CD4-positive, alpha-beta T cell treated with Interleukin-4 for 4 hours (primary cell): ENCODE measurements around the gene HGS.
A peak's percentile ranks its signal among the peaks of the same experiment; 100 is the strongest.

Experiments
- DNase-seq: peaks from one replicate; pipeline ENCODE4 v3.0.0-alpha.2; 2020

Gene HGS

DNA sequence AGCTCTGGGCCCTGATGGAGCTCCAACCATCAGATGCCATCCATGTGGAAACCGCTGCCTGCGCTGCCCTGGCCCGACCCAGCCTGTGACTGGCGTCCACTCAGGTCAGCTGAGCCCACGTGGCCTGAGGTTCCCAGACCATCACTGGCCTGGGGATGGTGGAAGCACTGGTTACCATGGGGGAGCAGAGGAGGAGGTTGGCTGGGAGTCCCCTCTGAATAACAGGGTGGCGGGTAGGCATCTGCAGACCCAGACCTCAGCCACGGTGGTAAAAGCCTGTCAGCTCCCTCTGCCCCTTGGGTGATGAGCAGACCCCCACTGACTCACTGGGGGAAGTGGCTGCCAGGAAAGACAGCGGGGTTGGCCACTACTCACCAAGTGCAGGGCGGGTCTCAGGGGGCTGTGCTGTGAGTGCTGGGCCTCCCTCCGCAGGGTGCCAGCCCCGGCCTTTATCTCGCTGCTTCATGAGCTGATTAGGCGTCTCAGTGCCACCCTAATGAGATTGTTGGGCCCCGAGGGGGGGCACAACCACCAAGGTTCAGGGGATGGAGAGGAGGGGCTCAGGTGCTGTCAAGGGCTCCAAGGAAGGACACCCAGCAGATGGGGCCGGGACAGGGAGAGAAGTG is 27.6 kb upstream of the HGS start, which contains the start of gene PDE6G:
TSS of gene PDE6G (minus strand) at position 425 of the 626 bp plus-strand sequence. CDS start 3,237 bp downstream, outside the sequence.
- no peak for DNase-seq

DNA sequence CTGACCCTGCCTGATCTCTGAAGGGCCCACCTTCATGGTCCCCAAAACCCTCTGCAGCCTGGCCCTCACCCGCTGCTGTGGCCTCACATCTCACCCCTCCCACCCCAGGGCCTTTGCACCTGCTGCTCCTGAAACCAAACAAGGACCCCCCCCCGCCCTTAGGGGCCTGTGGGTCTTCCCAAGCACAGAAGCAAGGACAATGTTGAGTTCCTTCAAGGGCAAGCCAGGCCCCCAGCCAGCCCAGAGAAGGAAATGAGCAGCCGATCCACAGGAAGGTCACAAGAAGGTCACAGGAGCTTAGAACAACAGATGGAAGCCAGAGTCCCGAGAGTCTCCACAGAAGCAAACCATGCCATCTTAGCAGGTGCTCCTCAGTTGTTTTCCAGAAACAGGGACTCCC is 27.0 kb upstream of the HGS start:
- no peak for DNase-seq

- DNase-seq, result no peak
Observed at GRCh38 chr17:81659038-81659437, 24.8 kb upstream of the HGS start.

DNA sequence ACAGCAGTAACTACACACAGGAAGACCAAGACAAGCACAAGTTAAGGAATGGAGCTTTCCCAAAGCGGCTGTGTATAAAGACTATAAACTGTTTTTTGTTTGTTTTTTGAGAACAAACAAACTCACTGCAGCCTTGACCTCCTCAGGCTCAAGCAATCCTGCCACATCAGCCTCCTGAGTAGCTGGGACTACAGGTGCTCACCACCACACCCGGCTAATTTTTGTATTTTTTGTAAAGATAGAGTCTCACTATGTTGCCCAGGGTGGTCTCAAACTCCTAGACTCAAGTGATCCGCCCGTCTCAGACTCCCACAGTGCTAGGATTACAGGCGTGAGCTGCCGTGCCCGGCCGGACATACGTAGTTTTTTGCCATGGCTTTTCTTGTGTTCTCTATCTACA is 23.4 kb upstream of the HGS start:
- DNase-seq, result no peak

GRCh38 chr17:81662002-81662401 is 21.8 kb upstream of the HGS start:
- no peak for DNase-seq

GRCh38 chr17:81664051-81664470 is 19.8 kb upstream of the HGS start:
- no peak for DNase-seq

- peak; percentile 20 for DNase-seq
Observed at GRCh38 chr17:81665205-81666091, 18.4 kb upstream of the HGS start.

GRCh38 chr17:81666092-81666341 is 17.8 kb upstream of the HGS start:
- DNase-seq, result no peak

DNA sequence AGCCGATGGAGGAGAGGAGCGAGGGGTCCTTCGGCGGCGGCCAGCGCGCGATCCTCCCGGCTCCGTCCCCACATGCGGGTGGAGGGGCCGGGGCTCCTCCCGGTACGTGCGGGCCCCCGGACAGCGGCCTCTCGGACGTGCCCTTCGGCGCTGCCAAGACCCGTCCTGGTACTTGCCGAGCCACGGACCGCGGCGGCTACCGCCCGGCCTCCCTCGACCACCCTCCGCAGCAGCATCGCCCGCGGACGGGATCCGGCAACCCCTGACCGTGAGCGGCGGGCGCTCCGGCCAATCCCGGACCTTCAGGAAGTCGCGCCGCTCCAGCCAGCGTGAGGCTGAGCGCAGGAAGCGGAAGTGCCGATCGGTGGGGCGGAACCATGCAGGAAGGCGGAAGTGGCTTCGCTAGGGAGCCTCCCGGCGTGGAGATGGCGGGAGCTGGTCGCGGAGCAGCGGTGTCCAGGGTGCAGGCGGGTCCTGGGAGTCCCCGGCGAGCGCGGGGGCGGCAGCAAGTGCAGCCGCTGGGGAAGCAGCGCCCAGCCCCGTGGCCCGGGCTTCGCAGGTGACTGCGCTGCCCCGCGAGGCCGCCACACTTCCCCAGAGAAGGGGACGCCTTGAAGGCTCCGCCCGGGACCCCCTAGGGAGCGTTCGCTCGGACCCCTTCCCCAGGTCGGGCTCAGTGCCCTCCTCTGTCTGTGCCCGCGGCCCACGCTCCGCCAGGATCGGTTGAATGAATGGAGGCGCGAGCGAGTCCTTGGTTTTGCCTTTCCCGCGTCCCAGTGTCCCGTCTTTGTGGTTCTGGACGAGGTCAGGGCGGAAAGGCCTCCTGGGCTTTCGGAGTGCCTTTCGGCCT is 17.2 kb upstream of the HGS start, which contains the start of the genes CCDC137 and OXLD1:
TSS of gene CCDC137 (plus strand) at position 396 of the 850 bp plus-strand sequence. CDS start at position 426, 30 bp downstream.
TSS of gene OXLD1 (minus strand) at position 264 of the 850 bp plus-strand sequence. CDS start at position 236, 28 bp downstream.
- DNase-seq, result peak; percentile 90

DNA sequence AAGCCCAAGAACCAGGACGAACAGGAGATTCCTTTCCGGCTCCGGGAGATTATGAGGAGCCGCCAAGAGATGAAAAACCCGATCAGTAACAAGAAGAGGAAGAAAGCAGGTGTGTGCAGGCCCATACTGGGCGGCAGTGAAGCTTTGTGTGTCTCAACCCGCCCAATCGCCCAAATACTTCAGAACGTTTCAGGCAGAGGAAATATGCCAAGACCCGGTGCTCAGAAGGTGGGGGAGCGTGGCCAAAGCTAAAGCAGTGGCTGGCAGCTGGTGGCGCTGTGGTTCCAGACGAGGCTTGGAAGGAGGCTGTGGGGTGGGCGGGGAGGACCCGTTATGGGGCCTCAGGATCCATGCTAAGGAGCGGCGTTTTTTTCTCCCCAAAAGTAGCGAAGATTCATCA is 16.1 kb upstream of the HGS start:
- no peak for DNase-seq

DNA sequence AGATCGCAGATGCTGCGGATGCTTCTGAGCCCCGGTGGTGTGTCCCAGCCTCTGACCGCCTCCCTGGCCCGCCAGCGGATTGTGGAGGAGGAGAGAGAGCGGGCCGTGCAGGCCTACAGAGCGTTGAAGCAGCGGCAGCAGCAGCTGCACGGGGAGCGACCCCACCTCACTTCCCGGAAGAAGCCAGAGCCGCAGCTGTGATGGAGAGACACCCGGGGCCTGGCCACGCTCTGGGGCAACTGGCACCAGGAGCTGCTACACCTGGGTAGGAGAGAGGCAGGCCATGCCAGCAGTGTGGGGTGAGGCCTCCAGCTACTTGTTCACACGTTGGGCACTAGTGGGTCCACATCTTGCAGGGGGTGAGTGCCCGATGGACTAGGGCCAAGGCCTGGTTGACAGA is 11.3 kb upstream of the HGS start:
- no peak for DNase-seq

DNA sequence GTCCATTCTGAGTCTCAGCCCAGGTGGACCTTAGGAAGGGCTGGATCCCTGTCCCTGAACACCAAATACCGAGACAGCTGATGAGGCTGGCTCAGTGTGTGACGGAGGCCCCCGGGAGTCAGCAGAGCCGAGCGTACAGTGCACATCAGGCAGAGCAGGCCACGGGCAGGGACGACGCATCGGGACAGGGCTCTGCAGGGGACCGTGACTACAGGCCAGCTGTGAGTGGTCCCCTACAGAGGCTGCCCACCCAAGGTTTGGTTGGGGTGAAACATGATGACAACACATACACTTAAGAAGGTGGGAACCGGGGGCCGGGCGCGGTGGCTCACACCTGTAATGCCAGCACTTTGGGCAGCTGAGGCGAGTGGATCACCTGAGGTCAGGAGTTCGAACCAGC is 10.9 kb upstream of the HGS start:
- DNase-seq, result no peak

GRCh38 chr17:81673561-81674258 is 10.1 kb upstream of the HGS start:
- DNase-seq, result no peak

DNA sequence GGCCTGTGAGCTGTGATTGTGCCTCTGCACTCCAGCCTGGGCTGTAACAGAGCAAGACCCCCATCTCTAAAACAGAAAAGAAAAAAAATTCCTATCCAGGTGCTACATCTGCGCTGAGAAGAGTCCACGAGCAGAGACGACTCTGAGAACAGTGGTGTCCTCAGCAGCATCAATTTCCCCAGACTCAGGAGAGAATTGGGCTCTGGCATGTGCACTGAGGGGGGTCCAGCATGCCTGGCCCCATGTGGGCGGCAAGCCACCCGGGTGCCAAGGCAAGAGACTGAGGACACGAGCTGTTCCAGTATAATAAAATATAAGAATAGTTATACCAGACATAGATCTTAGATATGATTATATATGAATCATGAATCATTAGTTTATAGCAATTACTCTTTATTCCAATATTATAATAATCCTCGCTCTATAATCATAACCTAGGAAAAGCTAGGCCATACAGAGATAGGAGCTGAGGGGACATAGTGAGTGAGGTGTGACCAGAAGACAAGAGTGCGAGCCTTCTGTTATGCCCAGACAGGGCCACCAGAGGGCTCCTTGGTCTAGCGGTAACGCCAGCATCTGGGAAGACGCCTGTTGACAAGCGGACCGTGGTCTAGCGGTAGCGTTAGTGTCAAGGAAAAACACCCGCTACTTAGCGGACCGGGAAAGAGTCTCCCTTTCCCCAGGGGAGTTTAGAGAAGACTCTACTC is 8.1 kb upstream of the HGS start:
- DNase-seq, result peak; percentile 35

- DNase-seq, result no peak
Observed at GRCh38 chr17:81676906-81677305, 6.9 kb upstream of the HGS start.

DNA sequence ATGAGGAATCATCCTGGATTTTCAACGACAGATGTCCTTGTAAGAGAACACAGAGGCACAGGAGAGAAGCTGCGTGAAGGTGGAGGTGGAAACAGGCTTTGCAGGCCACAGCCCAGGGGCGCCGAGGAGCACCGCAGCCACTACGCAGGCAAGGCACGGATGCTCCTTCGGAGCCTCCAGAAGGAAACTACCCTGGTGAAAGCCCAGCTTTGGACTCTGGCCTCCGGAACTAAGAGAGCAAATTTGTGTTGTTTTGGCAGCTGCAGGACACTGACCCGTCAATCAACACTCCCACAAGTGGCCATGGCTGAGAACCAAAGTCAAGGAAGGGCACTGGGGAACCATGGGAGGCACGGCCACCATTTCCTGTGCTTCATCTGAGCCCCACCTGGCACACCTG is 3.7 kb upstream of the HGS start:
- no peak for DNase-seq

GRCh38 chr17:81681672-81682071 is 2.1 kb upstream of the HGS start:
- no peak for DNase-seq

- no peak for DNase-seq
Observed at GRCh38 chr17:81682565-81683207, 1.1 kb upstream of the HGS start.

DNA sequence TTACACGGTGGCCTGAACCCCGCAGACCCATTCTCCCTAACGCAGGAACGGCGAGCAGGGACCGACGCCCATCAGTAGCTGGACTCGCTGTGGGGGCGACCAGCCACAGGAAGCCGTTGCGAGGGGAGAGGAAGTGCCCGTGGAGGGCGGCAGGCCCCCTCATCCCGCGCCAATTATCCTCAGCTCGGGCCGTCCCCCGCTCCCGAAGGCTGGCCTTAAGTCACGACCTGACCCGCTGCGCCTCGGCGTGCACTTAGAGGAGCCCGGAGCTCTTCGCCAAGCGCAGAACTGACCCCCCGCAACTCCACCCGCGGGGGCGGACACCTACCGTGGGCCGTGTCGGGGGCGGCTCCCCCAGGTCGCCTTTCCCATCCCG is 615 bp upstream of the HGS start:
- DNase-seq, result no peak

DNA sequence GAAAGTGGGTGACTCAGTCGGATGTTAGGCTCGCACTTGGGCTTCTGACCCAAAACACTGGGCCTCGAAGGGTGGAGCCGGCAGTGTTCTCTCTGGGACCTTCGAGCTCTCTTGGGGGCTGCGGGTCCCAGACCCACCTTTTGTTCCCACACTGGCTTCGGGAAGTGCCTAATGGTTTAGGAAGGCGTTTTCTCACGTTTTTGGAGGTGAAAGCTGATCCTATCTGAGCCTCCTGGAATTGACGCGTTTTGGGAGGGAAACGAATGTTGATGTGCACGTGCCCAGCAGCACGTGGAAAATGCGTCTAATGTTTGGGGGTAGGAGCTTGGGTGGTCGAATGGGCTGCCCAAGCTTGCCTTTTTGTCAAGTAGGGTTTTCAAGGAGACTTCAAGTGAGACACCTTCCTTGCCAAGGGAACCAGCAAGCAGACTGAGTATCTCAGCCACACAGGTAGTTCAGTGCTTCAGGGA is 666 bp downstream of the HGS start:
- peak; percentile 29 for DNase-seq

- peak; percentile 28 for DNase-seq
Observed at GRCh38 chr17:81685108-81685507, 1.3 kb downstream of the HGS start.
